Sciatic nerve (tissue), 2 donors: ENCODE results near the gene NOP53. TPM values are rescaled to one million over a fixed set of nuclear protein-coding genes. Genes with fewer than 3 reads are reported as not detected.
"Not testable (repeated sequence)": the region's sequence is repeated elsewhere in the genome, so short reads cannot be mapped to it uniquely, and the experiment has no call there.

Experiments used
- ATAC-seq: fragments of 200-7000 bp; cut with Tn5 transposase; one replicate; pipeline ENCODE4 v1.9.1; 2020; ENCODE audit warnings: mild to moderate bottlenecking, moderate library complexity
- DNase-seq: peaks from one replicate; pipeline ENCODE4 v3.0.0-alpha.2; 2020; ENCODE audit warnings: low spot score
- intact Hi-C: fragments of 100-400 bp; cut with DNase I; formaldehyde crosslinking; loops from one replicate; pipeline ENCODE4 v1.14.2; 2022
- total RNA-seq: library from RNA; stranded (reverse); fragmentation: NEBNext Ultra II Directional; extraction: Animal tissue kit (Norgen Biotek cat#: 25700); gene quantifications from one replicate; pipeline ENCODE4 v1.2.1, GENCODE V29; 2021
- donor health status: DM: no; HTN: no; CAD: no.
- donor health status: DM: no; HTN: no; CAD: no.

NOP53 gene
- total RNA-seq, 1 donor from 2014 or later: 297 TPM

GRCh38 chr19:47714855-47715254 is 30.5 kb upstream of the NOP53 start:
- intact Hi-C loops: loop anchor here (10.0 kb wide), 1 partner anchor 70 kb away; no protein-coding TSS in a partner anchor
- DNase-seq, ATAC-seq: not testable (repeated sequence)

GRCh38 chr19:47716270-47716937 is 28.9 kb upstream of the NOP53 start:
- intact Hi-C loops: loop anchor here (10.0 kb wide), 1 partner anchor 68 kb away; no protein-coding TSS in a partner anchor
- DNase-seq: no peak
- no peak for ATAC-seq

- intact Hi-C loops: loop anchor here (10.0 kb wide), 1 partner anchor 66 kb away; no protein-coding TSS in a partner anchor
- ATAC-seq, DNase-seq: not testable (repeated sequence)
These were observed 26.8 kb upstream of the NOP53 start for GRCh38 chr19:47718415-47719046.

GRCh38 chr19:47719047-47719859 is 26.1 kb upstream of the NOP53 start:
- peak; percentile 90 for DNase-seq
- intact Hi-C loops: loop anchor here (10.0 kb wide), 1 partner anchor 66 kb away; no protein-coding TSS in a partner anchor
- peak; percentile 90 for ATAC-seq

- intact Hi-C loops: loop anchor here (5.0 kb wide), 1 partner anchor 1151 kb away; the partner anchor contains the start of gene PPP1R15A
- DNase-seq (no peak), ATAC-seq (no peak)
These were observed 24.5 kb upstream of the NOP53 start for GRCh38 chr19:47720669-47721422.

- ATAC-seq (peak; percentile 44), DNase-seq (no peak)
- intact Hi-C loops: loop anchor here (5.0 kb wide), 1 partner anchor 1149 kb away; the partner anchor contains the start of gene PPP1R15A
These were observed 21.8 kb upstream of the NOP53 start for GRCh38 chr19:47723581-47723940.

- intact Hi-C loops: no loop called here
- no peak for DNase-seq
- ATAC-seq: no peak
These were observed 19.5 kb upstream of the NOP53 start for GRCh38 chr19:47725759-47726401.

GRCh38 chr19:47726467-47726866 is 18.9 kb upstream of the NOP53 start:
- ATAC-seq (no peak), DNase-seq (no peak)
- intact Hi-C loops: no loop called here

GRCh38 chr19:47728295-47728694 is 17.1 kb upstream of the NOP53 start:
- DNase-seq, ATAC-seq, intact Hi-C loops: not testable (repeated sequence)

- intact Hi-C loops: no loop called here
- ATAC-seq: peak; percentile 92
- DNase-seq: no peak
These were observed 15.9 kb upstream of the NOP53 start for GRCh38 chr19:47729468-47729798.

GRCh38 chr19:47729799-47730520 is 15.4 kb upstream of the NOP53 start:
- ATAC-seq (peak; percentile 79), DNase-seq (no peak)
- intact Hi-C loops: no loop called here

GRCh38 chr19:47730521-47730889 is 14.8 kb upstream of the NOP53 start:
- no peak for DNase-seq
- no peak for ATAC-seq
- intact Hi-C loops: no loop called here

- no peak for DNase-seq
These were observed 14.4 kb upstream of the NOP53 start for GRCh38 chr19:47730910-47731309.

GRCh38 chr19:47735131-47735530 is 10.2 kb upstream of the NOP53 start:
- intact Hi-C loops: no loop called here
- DNase-seq (no peak), ATAC-seq (no peak)

More at GRCh38 chr19:47730910-47731309, 14.4 kb upstream of the NOP53 start:
- intact Hi-C loops: no loop called here
- no peak for ATAC-seq

- ATAC-seq: no peak
- intact Hi-C loops: no loop called here
- no peak for DNase-seq
These were observed 4.4 kb upstream of the NOP53 start for GRCh38 chr19:47740866-47741519.

- DNase-seq (no peak), ATAC-seq (no peak)
- intact Hi-C loops: loop anchor here (2.0 kb wide), 1 partner anchor 29 kb away; the partner anchor contains the start of gene EHD2
These were observed 3.7 kb upstream of the NOP53 start for GRCh38 chr19:47741544-47742140.

GRCh38 chr19:47742634-47743033 is 2.7 kb upstream of the NOP53 start:
- DNase-seq (no peak), ATAC-seq (peak; percentile 7)
- intact Hi-C loops: loop anchor here (2.0 kb wide), 1 partner anchor 30 kb away; the partner anchor contains the start of gene EHD2
